GM12878 (cell line): ENCODE measurements around the gene TSSK3. TPM values are rescaled to one million over a fixed set of nuclear protein-coding genes. Genes with fewer than 3 reads are reported as not detected.

Source experiments
- CUX1 ChIP-seq: IDR thresholded peaks from 2 replicates; pipeline ENCODE4 v1.6.1; 2012; ENCODE audit warnings: improper control_type of control experiment, low read depth, low read length; ENCODE audit not compliant: insufficient replicate concordance
- EZH2 ChIP-seq: IDR thresholded peaks from 2 replicates; pipeline ENCODE4 v1.6.1; 2012; ENCODE audit warnings: low read depth, mild to moderate bottlenecking, control low read depth, inconsistent platforms, low read length, borderline replicate concordance; ENCODE audit not compliant: control insufficient read depth
- IKZF1 ChIP-seq: fragments of 450-650 bp; conservative IDR thresholded peaks from 2 replicates; pipeline ENCODE4 v1.6.1; 2017; ENCODE audit warnings: antibody characterized with exemption, mild to moderate bottlenecking
- MAX ChIP-seq: IDR thresholded peaks from 2 replicates; pipeline ENCODE4 v1.6.1; 2012; ENCODE audit warnings: low read depth, low read length, improper control_type of control experiment
- polyA plus RNA-seq, 11 experiments: library from polyadenylated mRNA; depleted of rRNA in 4 of 11; unstranded in 6 of 11; stranded (reverse) in 5 of 11; fragments of >200 nt; fragmentation: Nextera tagmentation in 4 of 11; fragmentation: Illumina TruSeq in 1 of 11; extraction: Ambion mirVana in 4 of 11; extraction: Trizol in 1 of 11; gene quantifications; 1 replicate in 1 of 11; 2 replicates in 10 of 11; pipeline versions ENCODE4 v1.2.1 to v1.2.3, GENCODE V29; 2011 to 2016; ENCODE audit warnings: inconsistent platforms in 2 of 11, missing spikeins in 2 of 11, low read depth in 1 of 11
- total RNA-seq, 4 experiments: library from RNA; depleted of rRNA in 3 of 4; stranded (reverse); fragments of >200 nt in 3 of 4; fragmentation: Illumina TruSeq in 1 of 4; extraction: Trizol in 1 of 4; gene quantifications; 2 replicates each; pipeline versions ENCODE4 v1.2.1 to v1.2.3, GENCODE V29; 2013 to 2021
- TF ChIP-seq, protein P1 (sequence below): fragments of 450-650 bp; IDR thresholded peaks from 2 replicates; pipeline ENCODE4 v1.6.1; 2016; ENCODE audit warnings: mild to moderate bottlenecking

TSSK3 gene
- total and polyA plus RNA-seq, 10 of the 15 experiments (the other 5 are each of a cell fraction or from before 2014, with no cell fraction given) = 0.42 to 0.82 (median 0.60) TPM

GRCh38 chr1:32341971-32342370 lies 20.4 kb upstream of the TSSK3 start (continued):
- TF ChIP-seq CUX1 (no peak), EZH2 (no peak), IKZF1 (peak; percentile 67), MAX (no peak)
- TF ChIP-seq, protein P1, sequence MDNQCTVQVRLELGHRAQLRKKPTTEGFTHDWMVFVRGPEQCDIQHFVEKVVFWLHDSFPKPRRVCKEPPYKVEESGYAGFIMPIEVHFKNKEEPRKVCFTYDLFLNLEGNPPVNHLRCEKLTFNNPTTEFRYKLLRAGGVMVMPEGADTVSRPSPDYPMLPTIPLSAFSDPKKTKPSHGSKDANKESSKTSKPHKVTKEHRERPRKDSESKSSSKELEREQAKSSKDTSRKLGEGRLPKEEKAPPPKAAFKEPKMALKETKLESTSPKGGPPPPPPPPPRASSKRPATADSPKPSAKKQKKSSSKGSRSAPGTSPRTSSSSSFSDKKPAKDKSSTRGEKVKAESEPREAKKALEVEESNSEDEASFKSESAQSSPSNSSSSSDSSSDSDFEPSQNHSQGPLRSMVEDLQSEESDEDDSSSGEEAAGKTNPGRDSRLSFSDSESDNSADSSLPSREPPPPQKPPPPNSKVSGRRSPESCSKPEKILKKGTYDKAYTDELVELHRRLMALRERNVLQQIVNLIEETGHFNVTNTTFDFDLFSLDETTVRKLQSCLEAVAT = peak; percentile 86; the same call in 1 of the 2 replicates
